KG1 (cell line): ENCODE results near the gene TBX5.

Experiments used
- DNase-seq: peaks from one replicate; lab custom pipeline; 2025; lab: John Stamatoyannopoulos, UW

TBX5 gene

DNA sequence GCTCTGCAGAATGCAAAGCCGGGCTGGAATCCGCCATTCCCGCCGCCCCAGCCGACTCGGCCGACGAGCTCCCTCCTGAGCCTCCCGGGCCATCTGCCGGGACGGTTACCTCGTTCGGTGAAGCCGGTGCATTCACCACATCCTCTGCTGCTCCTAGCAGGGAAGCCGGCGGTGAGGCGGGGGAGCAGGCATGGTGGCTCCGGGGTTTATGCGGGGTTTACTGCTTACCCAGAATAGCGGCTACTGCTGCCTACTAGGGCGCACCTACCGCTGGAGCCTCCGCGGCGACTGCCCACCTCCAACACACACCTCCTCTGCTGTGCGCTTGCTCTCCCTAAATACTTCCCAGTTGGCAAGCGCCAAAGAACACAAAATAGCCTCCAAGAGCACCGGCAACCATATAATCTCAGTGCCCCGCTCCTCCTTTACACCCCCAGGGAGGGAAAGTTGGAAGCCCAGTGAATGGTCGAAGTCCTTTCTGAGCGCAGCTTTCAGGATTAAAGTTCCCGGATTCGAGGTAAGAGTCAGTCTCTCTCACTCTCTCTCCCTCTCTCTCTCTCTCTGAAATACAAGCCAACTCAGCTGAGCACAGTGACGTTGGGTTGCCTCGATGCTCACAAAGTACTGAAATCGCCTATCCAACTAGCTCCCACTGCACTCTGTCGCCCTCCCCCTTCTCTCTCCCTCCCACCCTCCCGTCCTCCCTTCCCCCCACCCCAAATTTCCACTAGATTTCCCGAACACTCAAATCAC lies at the start of gene TBX5:
TBX5 (minus strand) TSS at position 626 of the 753 bp plus-strand sequence. CDS start 2,246 bp downstream, outside the sequence.
- DNase-seq: no peak

DNA sequence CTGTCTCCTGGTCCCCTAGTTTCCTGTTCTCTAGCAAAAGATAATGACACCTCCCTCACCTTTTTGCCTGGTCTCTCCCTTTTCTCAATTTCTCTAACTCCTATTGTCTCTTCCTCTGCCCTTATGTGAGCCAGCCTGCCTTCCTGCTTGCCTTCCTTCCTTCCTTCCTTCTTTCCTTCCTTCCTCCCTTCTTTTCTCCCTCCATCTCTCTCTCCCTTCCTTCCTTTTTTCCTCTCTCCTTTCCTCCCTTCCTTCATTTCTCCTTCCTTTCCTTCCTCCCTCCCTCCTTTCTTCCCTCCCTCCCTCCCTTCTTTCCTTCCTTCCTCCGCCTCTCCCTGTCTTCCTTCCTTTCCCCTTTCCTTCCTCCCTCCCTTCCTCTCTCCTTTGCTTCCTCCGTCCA lies 45.7 kb upstream of the TBX5 start:
- no peak for DNase-seq

DNA sequence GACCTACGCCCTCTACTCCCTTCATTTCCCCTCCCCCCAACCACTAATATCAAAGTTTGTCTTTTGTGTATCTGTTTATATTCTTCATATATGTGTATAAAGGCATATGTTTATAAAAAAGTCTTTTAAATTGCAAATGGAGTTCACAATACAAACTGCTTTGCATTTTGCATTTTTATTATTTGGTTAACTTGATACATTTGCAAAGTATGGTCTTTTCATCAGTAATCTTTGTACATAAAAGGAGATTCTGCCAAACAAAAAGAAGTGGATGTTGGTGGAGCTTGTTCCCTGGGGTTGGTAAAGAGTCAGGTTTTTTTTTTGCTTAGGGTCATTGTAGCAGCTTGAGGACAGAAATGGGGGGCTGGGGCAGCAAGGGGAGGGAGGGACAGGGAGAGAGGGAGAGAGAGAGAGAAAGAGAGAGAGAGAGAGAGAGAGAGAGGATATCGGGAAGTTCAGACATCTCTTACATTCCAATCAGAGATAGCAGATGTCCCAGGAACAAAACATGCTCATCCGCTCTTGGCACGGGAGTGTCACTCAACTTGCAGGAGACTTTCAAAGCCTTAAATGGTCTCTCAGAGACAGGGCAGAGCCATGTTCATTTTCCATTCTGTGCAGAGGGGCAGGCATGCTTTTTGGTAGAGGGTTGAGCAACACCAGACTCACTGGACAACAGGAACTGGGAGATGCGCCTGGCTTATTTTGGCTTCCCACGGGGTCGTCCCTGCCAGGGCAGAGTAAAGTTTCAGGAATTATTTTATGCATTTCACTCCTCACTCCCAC lies 44.8 kb upstream of the TBX5 start:
- no peak for DNase-seq

DNA sequence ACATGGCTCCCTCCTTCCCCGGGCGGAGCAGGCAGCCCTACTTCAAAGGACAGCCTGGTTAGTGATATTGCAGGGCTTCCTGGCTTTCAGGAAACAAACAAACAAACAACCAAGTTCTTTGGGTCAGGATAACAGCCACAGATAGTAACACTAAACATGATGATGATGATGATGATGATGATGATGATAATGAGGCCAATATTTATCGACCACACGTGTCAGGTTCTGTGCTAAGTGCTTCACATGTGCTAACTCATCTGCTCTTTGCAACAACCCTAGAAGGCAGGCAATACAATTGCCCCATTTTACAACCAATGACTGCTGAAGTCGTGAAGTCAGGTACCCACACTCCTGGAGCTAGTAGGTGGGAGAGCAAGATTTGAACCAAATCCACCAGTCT lies 44.1 kb upstream of the TBX5 start:
- DNase-seq: no peak

DNA sequence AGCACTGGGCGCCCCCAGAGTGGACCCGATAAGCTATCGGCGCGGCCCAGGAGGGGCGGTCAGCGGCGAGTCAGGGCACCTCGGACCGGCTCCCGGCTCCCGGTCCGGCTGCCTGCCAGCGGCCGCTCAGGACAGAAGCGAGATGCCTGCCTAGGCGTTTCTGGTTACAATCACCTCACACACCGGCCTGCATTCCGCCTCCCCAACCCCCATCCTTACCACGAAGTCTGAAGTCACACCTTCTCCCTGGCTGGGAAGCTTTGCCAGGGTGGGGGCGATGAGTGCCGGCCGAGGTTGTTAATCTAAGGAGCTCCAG lies 42.6 kb upstream of the TBX5 start:
- DNase-seq: no peak

DNA sequence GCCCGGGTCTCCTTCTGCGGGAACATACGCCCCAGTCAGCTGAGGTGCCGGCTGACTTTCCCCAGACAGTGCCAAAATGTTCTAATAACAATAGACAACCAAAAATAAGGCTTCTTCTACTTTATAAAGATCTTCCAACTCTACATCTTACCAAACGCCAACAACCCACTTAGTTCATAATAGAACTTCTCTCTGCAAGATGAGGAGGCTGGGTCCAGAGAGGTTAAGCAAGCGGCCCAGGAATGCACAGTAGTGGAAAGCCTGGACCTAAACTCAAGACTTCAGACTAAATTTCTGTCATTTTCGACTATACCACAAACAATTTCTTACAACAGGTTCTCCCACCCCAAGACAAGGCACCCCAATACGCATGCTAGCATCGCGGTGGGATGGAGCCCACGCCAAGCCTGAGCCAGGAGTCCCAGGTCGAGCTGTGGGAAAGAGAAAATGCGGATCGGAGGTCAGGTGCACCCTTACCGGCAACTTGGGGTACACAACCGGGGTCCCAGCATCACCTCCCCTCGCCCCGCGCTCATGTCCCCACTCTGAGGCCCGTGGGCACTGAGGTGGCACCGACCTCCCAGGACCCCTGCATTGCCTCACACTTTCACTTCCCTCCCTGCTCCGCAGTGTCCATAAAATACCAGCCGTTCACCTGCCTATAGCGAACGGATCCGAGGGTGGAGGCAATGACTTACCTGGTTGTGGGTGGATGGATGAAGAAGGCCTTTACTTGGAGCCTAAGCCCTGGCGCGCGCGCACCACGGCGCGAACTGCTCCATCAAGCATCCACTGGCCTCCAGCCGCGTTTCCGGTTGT lies 42.1 kb upstream of the TBX5 start:
- DNase-seq: no peak

DNA sequence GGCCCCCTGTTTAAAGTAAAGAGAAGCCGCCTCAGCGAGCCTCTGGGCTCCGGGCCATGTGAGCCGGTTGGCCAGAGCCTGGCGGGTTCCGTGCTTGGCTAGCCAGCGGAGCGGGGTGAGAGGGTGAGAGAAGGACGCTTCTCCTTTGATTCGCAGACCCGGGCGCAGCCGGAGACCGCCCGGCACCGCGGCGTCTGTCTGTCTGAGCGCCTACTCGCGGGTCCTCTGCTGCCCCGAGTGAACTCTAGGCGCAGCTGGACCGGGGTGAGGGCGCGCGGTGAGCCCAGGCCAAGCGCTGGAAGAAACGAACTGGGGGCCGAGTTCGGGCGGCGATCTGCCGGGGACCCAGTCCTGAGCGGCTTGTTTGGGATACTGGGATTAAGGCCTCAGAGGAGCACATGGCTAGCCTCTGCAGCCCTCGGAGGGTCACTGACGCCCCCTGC lies 41.4 kb upstream of the TBX5 start:
- no peak for DNase-seq

DNA sequence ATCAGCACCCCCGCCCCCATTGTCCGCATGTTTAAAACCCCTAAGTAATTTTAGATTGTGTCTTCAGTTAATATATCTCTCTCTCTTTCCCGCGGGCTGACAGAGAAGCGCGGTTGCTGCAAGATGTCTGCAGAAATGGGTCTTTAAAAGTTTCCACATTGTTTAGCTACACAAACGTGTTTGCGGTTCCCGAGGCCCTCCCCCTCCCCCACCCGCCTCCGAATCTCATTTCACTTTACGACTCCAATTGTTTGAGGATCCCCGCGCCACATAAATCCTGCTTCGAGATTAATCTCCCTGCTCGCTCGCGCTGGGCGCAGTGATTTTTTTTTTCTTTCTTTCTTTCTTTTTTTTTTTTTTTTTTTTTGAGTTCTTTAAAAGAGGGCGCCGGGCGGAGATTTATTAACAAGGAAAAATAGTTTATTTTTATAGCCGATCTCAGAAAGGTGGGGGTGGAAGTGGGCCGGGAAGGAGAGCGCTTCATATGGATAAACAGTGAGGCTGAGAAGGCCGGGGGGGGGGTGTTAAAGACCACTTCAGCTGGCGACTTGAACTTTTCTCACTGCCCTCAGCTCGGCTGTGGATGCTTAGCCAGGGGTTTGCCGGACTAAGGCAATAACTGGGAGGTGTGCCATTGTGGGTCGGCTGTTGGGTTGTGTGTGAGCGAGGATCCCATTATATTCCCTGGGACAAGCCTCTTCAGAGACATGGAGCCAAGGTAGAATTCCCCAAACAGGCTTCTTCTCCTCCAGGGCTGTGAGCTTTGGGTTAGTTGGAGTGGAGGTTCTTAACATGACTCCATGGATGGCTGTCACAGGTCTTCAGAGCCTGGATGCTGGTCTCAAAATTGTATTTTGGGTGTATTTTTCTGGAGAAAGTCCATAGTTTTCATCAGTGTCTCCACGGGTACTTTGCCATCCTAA lies 39.7 kb upstream of the TBX5 start:
- DNase-seq: no peak

DNA sequence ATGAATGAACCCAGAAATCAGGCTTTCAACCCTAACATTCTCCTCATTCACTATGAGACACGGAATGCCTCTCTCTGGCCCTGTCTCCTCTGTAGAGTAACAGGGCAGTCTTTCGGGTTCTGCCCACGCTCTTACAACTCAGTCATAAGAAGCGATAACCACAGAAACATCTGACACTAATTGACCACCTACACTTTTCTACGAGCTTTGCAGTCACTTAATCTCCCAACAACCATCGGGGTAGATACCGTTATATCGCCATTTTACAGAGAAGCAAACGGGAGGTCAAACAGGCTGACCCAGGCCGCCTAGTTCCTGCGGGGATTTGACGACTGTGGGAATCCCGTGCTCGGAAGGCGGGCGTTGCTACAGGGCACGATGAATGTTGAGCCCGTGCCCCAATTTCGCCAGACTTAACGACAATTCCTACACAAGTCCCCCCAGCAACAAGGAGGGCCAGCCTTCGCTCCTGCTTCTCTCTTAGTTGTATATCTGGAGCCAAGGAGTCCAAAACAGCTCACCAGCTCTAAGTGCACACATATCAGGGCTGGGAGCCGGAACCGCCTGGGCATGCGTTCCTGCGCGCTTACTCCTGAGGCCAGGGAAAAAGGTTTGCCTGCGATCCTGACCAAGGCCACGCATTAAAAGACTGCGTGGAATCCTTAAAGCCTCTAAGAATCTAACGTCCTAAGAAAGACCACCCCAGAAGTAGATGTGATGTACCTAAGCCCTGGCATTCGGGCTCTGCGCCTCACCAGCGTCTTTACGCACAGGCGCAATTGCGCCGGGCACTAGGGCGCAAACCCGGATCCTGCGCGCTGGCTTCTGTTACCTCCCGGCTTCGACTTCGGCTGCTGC lies 38.7 kb upstream of the TBX5 start:
- DNase-seq: no peak

DNA sequence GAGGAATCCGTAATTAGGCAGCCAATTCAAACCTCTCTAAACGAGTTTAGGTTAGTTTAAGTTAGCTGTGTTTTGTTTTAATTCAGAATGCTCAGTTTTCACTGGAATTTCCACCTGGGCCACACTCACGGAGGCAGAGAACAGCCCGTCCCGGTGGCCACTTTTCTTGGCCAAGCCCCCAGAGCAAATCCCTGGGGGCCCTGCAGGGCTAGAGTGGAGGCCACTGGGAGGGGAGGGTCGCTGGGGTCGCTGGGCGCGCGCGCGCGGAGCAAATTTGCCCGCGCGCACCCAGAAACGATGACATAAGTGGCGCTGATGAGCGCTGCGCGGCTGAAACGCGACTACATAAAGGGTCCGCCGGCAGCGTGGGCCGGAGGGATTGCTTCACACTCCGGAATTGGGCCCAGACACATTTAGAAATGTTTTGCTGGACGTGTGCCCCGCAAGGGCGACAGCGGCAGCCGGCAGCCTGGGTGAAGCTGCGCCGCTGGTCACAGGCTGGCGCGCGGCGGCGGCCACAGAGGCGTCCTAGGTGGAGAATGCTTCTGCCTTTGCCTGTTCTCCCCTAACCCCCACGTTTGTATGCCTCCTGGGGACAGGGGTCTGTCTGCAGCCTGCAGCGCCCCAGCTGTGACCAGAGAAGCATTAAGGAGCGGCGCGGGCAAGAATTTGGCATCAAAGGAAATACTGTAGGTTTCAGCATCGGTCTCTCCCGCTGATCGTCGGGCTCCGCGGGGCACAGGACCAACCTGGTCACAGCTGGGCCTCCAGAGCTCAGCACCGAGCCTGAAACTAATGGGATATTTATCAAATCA lies 37.9 kb upstream of the TBX5 start:
- no peak for DNase-seq

DNA sequence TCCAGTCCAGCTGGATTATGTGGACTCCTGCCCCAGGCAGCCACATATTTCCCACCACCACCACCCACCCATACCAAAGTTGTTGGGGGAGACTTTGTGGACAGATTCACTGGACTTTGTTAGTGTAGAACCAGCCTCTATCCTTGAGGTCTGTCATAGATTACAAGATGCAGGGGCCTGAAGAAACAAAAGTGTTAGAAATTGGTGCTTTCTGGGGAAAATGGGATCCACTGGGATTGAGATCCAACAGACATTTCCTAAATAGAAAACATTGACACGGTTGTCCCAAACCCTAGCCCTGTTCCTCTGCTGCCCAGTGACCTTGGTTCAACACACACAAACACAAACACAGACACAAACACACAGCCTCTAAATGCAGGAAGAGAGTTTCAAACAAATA lies 36.6 kb upstream of the TBX5 start:
- DNase-seq: no peak

DNA sequence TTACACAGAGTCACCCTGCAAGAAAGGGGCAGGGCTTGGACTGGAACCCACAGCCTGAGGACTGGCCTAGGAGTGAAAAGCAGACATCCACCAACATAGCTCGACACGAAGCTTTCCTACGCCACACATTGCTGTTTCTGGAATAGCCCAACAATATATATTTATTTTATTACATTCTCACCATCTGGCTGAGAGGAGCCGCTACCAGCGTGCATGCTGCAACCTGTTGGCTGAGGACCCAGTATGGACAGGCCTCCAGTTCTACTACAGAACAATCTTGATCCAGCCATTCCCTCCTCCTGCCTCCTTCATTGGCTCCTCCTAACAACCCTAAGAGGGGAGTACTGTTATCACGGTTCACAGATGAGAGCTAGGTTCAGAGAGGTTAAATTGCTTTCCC lies 35.6 kb upstream of the TBX5 start:
- DNase-seq: no peak

DNA sequence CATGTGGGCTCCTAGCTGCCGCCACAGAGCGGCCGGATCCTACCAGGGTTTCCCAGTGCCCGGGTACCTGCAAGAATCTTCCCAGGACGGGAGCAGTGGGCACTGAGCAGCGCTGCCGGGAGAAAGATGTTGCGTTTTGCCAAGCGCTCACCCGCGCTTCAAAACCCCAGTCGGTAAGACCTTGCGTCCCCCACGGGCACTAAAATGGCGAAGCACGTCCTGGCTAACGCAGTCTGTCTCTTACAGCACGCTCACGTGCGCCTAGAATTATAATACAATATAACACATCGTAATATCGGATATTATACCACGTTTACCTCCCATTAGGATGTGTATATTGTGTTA lies 35.1 kb upstream of the TBX5 start:
- no peak for DNase-seq

DNA sequence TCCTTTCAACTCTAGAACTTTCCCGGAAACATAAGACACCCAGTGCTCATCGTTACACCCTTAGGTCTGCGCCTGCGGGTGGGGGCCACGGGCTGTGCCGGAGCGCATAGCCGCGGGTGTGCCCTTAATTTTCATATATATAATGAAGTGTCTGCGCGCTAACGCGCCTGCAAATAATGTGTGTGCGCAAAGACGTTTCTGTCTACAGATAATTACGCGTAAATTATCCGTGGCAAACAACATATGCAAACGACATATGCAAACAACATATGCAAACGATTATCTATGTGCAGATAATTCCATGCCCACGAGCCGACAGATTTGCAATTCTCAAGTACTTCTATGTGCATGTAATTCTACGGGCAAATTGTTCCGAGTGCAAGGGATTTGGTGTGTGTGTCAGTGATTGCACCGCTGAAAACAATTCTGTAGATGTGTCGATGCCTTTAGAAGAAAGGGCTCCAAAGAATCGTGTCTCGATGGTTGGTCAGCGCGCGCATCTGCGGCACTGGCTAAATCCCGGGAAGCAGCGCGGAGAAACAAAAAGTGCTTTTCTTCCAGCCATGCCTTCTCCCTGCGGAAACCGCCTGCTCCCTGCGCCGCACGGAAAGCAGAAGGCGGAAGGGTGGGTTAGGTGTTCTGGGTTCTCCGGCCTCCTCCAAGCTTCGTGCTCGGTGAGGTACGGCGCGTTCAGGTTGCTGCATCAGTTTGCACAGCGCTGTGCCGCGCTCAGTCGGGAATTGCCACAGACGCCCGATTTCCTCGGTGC lies 34.5 kb upstream of the TBX5 start:
- DNase-seq: no peak

DNA sequence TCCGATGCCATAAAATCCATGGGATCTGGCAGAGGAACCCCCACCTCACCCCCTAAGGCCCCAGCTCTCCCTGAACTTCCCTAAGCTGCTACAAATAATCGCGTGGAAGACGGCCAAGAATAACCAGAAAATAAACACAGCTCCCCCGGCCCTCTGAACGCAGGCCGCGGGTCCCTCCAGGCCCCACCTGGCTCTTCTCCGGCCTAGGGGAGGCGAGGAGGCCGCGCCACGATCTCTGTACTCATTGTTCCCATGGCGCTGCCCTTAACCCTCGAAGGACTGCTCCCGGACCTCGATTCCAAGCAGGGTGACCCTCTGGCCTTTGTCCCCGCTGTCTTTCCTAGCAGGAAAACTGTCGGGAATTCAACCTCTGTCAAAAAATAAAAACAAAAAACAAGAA lies 33.9 kb upstream of the TBX5 start:
- no peak for DNase-seq

DNA sequence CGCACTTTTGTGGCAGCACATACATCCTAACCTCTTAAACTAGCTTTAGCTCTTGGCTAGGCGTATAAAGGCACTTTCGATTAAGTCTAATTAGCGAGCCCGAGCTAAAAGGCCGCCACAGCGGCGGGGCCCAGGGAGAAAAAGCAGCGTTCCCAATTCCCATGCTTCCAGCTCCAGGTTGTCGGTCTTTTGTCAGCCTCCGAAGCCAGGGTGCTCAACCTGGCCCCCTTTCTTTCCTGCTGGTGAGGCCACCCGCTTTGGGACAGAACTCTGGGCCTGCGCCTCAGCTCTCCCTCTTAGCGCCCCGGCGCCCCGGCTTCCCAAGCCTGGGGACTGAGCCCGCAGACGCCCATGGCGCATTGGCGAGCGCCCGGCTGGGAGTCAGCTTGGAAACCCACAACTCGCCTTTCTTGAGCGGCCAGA lies 33.3 kb upstream of the TBX5 start:
- DNase-seq: no peak

DNA sequence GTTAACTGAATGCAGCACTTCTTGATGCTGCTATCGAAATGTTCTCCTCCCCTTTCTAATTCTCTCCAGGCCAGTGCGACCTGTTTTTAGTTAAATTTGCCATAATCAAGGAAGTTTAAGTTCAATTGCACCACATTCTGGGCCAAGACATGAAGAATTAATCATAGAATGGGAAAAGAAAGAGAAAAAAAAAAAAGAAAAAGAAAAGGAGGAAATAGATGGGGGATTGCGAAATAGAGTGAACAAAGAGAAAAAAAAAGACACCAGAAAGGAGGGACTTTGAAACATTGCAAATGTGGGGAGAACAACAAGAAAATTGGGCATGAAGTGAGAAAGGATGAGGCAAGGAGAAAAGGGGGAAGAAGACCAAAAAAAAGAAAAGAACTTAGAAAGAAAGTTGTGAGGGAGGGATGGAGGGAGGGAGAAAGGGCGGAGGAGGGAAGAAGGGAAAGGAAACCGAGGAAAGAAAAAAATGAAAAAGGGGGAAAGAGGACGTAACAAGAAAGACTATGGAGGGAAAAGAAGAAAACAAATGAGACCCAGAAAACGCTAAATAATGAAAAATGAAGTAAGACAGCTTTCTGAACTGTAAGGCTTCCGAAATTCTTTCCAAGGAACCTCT lies 32.8 kb upstream of the TBX5 start:
- DNase-seq: no peak

DNA sequence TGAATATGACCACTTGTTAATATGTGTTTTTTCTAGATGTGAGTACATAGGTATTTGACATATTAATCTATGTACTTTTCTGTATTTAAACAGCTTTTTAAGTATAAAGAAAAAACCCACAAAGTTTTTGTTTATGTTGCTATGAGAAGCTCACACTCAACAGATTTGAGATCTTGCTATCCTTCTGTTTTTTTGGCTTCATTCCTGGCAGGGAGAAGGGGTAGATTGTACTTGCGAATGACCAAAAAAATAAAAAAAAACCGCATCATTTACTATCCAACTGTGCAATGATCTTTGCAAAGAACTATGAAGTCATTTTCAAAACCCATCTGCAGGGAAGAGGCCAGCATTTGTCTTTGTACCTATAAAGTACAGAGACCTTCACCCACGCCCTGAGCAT lies 28.4 kb upstream of the TBX5 start:
- no peak for DNase-seq

DNA sequence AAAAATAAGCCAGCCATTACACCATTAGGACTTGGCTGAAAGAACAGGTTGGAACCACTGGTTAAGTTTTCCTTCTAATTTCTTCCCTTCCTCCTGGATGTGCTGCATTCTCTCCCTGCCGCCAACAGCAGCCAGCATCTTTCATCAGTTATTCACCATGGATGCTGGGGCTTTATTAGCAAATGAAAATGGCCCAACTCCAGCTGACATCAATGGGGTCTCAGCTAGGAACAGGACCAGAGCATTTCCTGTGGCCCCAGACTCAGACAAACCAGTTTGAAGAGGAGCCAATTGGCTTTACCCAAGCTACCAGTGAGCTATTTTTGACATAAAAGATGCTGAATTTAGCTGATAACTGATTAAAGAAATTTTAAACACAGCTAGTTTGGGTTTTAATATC lies 26.0 kb upstream of the TBX5 start:
- DNase-seq: no peak
